Measurements from ENCODE around the gene DEPDC4.

The DEPDC4 gene

DNA sequence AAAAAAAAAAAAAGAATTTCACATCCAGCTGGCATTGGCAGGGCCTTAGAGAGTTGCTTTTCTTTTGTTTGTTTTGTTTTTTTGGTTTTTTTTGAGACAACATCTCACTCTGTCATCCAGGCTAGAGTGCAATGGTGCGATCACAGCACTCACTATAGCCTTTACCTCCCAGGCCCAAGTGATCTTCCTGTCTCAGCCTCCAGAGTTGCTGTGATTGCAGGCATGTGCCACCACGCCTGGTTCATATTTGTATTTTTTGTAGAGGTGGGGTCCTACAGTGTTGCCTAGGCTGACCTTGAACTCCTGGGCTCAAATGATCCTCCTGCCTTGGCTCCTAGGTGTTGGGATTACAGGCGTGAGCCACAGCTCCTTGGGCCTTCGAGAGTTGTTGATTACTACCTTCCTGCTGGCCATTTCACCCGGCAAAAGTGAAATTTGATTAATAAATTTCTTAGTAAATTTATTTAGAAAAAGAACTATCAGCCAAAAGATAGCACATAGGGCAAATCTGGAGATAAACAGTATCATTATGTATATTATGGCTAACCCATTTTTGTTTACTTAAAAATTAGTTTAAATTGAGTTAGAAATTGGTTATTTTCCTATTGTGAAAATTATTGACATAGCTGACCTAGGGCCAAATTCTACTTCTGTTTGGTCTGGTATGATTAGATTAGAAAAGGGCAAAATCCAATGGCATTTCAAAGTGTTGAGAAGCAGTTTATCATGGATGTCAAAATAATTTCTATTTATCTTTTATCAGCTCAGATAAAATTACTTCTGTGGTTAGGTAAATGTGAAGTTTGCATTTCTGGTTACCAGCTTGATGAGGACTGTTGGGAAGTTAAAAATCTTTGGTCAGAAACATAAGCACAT, 53.6 kb downstream of the DEPDC4 start:
- DNase-seq = no peak

DNA sequence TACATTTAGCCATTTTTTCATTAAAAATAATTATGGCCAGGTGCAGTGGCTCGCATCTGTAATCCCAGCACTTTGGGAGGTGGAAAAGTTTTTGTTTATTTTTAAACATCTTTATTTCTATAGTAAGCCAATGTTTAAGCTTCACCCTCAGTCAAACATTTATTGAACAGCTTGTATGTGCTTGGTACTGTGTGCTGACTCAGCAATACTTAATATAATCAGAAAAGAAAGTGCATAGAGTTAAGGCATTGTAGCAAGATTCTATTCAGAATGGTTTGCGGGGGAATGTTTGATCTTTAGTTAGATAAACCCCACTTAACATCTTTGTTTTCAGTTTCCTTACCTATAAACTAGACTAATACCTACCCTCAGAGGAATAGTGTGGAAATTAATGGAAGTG, 55.2 kb downstream of the DEPDC4 start:
- no peak for DNase-seq

DNA sequence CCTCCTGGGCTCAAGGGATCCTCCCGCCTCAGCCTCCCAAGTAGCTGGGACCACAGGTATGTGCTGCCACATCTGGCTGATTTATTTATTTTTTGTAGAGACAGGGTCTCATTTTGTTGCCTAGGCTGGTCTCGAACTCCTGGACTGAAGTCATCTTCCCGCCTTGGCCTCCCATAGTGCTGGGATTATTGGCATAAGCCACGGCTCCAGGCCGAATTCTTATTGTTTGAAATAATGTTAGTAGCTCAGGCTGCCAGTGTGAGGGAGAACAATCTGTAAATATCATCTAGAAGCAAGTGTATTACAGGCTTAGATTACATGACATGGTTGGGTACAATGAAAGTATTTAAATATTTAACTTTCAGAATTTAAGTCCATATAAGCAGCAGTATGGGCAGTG, 58.0 kb downstream of the DEPDC4 start:
- no peak for DNase-seq

- DNase-seq = no peak
These were observed 59.6 kb downstream of the DEPDC4 start for GRCh38 chr12:100207311-100207710.

- no peak for DNase-seq
These were observed 65.1 kb downstream of the DEPDC4 start for GRCh38 chr12:100201604-100202423.

GRCh38 chr12:100200463-100201181, 66.3 kb downstream of the DEPDC4 start, which contains the start of gene ACTR6:
TSS of gene ACTR6 (plus strand) at chr12:100200815. CDS start at chr12:100200852, 37 bp downstream.
- peak; percentile 97 for DNase-seq

DNA sequence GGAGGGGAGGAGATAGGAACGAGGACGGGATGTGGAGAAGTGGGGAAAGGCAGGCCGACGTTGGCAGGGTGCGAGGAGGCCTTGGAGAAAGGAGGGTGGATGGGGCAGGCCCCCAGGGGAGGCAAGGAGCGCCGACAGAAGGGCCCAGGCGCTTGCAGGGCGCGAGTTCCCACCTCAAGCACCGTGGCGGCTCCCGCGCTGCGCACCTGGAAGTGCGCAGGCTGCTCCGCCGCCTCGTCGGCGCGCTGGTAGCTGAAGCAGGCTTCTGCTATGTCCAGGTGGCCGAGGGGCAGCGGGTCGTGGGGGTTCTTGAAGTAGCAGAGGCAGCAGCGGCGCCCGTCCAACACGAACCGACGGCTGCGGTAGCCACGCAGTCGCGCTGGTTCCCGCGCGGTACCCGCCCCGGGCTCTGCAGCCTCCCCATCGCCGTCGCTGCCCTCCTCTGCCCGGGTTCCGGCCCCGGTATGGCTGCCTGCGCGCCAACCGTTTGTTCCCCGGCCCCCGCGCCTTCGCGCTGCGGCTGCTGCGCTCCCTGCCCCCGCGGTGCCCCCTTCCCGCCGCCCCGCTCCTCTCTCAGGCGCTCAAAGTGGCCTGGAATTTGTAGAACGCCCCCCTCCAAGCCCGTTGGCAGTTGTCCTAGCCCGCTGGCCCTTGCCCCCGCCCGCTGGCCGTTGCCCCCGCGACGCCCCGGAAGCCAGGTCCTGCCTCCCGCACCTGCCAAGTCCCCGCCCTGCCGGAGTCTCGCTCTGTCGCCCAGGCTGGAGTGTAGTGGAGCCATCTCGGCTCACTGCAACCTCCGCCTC, 67.3 kb downstream of the DEPDC4 start:
- DNase-seq = peak; percentile 85

DNA sequence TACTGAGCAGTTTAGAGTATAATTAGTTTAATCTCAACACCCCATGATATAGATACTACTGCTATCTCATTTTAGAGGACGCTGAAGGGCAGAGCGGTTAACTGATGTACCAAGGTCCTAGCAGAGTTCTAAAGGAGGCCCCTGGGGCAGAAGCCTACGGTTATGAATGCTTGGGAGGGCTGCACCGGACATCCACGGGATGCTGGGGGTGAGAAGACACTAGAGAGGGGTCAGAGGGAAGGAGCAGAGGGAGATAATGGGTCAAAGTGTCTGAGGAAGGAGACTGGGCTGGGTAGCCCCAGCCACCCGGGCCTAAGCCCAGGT, 67.9 kb downstream of the DEPDC4 start:
- DNase-seq = no peak

GRCh38 chr12:100197486-100197885, 69.4 kb downstream of the DEPDC4 start:
- no peak for DNase-seq

GRCh38 chr12:100193085-100193484, 73.8 kb downstream of the DEPDC4 start:
- no peak for DNase-seq

Measured in activated CD4-positive, alpha-beta T cell treated with anti-CD3 and anti-CD28 coated beads for 48 hours (primary cell).